HG03460 (cell line): ENCODE results near the gene CNTN2.

ENCODE experiments used
- ATAC-seq: cut with Tn5 transposase; IDR thresholded peaks from one replicate; pipeline ENCODE4 v1.9.1; 2021; ENCODE audit not compliant: unreplicated experiment

Gene CNTN2

DNA sequence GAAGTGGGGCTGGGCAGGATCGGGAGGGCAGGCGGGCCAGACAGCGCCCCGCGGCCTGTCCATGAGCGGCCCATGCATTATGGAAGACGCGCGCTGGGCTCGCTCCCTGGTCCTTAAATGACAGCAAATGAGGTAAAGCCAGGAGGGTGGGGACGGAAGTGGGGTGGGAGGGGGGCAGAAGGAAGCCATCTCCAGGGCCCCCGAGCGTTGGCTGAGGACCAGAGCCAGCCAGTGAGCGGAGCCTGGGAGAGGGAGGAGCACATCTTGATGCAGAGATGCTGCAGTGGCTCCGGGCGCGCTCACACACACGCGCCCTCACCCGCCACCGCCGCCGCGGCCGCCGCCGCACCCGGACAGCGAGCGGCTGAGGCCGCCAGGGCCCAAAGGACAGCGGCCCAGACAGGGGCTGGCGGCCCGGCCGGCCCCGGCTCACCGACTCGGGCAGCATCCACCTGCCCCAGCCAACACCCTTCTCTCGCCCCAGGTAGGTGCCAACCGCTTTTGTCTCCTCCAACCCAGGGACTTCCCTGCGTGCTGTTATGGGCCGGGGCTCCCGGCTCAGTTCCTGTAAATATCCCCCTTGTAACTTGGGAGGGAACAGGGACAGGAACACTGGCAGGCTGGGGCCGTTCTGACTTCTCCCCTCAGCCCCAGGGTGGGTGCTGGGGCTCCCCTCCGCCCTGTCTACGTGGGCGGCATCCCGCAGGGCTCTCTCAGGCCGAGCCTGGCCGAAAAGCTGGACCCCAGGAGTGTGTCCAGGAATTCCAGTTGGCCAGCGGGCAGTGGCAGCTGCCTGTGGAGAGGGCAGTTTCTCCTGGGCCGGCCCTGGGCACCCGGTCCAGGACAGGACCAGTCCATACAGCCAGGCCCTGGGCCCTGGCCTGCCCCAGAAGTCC, at the start of gene CNTN2:
Gene CNTN2 (plus strand): TSS at position 302 of the 896 bp plus-strand sequence. CDS start 9,974 bp downstream, outside the sequence.
- ATAC-seq, result no peak

DNA sequence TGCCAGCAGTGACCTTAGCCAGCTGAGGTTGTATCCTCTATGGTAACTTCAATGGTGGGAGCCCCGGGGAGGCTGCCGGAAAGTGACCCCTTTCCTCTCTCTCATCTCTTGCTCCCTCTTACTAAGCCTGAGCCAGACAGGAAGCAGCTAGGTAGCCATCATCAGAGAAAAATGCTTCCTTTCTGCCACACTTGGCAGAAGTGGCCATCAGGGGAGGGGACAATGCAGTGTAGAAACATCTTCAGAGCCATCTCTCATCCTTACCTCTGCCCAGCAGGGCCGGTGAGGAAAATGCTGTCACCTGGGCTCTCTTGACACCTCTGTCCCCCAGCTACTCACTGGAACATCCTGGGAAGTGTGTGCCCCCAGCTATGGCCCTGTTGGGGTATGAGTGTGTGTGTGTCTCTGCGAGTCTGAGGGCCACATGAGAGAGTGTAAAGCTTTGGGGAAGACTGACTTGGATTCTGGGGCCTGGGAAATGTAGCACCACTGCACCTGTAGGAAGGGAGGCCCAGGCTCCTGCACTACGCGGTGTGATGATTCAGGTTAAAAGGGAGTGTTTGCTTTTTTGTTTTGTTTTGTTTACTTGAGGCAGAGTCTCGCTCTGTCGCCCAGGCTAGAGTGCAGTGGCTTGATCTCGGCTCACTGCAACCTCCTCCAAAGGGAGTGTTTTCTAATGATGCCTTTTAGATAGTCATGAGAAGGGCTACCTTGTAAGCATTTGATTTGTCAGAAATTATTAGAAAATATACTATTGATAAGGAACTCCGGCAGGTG, 48.7 kb upstream of the CNTN2 start:
- no peak for ATAC-seq

- ATAC-seq, result no peak
These were observed 46.0 kb upstream of the CNTN2 start for GRCh38 chr1:204996981-204997380.

DNA sequence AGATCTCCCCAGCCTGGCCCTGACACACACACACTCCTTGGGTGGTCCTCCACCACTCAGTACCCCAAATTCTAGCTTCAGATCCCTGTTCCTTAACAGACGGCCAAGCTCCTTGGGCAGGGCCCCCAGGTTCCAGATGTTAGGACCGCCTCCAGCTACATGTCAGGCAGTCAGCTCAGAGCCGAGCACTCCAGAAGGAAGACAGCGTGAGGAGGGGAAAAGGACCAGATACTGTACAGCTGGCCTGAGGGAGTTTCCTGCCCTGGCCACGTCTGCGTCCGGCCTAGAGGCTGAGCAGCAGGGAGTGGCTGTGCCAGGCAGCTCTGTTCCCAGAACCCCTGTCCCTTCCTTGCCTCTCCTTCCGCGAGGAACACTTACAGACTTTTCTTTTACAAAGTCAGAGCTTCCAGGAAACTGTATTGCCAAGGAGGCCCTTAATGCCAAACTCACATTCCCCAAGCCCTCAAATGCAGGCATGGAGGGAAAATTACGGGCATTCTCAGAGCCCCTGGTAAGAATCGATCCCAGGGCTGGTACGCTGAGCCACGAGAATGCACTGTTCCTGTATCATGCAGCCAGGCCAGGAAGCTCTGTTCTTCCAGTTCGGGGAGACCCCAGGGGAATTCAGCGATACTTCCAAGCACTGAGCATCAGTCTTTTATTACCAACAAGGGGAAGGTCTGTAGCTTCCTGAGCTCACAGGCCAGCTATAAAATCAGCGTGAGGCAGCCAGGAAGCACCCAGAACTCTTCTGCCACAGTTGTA, 45.2 kb upstream of the CNTN2 start:
- no peak for ATAC-seq

DNA sequence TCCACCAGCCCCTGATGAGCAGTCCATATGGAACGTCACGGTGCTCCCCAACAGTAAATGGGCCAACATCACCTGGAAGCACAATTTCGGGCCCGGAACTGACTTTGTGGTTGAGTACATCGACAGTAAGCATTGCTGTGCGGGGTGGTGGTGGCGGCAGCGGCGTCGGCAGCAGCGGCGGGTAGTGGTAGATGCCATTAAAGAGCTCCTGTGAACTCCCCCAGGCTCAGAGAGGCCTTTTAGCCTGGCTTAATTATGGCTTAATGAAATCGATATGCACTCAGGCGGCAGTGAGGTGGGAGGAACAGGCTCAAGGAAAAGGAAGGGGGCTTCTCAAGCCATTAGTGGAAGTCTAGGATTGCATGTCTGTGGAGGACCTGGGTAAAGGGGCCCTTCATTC, 41.9 kb upstream of the CNTN2 start:
- ATAC-seq, result no peak

DNA sequence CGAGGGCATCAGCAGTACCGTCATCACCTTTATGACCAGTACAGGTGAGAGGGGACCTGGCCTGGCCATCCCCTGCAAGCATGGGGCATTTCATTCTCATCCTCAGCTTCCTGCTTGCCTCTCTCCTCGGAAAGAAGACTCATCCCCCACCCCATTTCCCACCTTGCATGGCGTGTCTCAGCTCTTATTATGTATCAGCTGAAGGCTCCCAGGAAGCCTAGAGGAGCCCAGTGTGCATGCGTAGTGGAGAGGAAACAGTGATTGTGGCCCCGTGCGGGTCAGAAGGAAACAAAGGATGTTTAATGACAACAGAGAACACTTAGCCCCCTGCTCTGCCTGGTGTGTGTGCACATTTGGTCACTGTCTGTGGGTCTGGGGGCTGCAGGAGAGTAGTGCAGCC, 40.3 kb upstream of the CNTN2 start:
- no peak for ATAC-seq

DNA sequence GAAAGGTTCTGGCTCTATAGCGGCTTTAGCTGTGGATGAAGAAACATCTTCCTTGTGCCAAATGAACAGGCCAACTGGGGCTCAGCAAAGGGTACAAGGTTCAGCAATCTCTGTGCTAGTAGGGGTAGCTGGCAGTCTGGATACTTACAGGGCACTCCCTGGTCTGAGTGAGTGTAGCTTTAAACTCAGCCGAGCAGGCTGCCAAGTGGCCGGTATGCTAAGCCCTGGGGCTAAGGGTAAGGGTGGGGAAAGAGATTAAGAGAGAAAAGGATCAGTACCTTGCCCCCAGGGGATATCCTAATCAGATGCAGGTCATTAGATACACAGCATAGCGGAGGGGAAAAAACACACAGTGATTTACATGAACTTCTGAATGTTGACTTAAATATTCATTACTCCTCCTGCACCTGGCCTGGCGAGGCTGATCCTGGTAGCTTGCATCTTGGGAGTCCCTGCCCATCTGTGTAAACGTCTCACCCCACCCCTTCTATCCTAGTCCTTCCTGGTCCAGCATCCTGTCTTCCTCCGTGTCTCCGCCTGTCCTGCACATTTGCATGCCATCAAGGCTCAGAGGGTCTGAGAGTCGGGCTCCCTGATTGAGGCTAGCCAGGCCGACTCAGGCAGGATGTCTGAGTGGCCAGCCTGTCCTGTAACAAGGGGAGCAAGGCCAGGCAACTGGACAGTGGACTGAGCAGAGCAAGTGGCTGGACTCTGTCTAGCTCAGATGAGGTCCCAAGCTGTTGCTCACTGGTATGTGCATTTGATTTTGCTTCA, 39.5 kb upstream of the CNTN2 start:
- ATAC-seq, result no peak

DNA sequence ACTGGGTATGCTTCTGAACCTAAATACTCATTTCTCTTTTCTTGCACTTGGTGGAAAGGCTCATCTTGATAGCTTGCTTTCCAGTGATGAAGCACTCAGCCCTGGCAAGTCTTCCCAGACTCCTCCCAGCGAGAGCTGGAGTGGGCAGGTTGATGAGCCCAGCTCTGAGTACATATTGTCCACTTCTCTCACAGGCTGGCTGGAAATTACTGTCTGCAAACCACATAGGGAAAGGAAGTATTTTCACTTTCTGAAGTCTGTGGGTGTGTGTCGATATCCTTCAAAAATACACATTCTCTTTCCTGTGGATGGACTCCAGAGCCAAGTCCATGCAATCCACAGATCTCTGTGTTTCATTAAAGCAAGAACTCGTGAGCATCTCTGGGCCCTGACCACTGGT, 38.7 kb upstream of the CNTN2 start:
- ATAC-seq, result no peak

DNA sequence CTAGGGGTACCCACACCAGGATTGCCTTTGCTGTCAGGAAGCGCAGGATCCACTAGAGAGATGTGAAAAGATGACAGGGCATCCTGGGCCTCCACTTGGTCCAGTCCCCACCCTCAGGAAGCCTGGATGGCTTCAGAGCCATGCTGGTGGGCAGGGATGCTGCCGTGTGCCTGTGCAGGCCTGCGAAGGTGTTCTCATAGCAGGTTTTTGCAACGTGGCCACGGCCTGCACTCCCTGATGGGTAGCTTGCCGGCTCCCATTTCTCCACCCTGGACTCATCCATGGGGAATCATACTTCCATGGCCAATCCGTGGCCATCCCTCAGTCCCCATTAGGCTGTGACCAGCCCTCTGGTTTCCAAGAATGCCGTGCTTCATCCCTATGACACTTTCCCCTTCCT, 34.1 kb upstream of the CNTN2 start:
- ATAC-seq, result no peak

GRCh38 chr1:205009670-205010069, 33.3 kb upstream of the CNTN2 start:
- no peak for ATAC-seq

DNA sequence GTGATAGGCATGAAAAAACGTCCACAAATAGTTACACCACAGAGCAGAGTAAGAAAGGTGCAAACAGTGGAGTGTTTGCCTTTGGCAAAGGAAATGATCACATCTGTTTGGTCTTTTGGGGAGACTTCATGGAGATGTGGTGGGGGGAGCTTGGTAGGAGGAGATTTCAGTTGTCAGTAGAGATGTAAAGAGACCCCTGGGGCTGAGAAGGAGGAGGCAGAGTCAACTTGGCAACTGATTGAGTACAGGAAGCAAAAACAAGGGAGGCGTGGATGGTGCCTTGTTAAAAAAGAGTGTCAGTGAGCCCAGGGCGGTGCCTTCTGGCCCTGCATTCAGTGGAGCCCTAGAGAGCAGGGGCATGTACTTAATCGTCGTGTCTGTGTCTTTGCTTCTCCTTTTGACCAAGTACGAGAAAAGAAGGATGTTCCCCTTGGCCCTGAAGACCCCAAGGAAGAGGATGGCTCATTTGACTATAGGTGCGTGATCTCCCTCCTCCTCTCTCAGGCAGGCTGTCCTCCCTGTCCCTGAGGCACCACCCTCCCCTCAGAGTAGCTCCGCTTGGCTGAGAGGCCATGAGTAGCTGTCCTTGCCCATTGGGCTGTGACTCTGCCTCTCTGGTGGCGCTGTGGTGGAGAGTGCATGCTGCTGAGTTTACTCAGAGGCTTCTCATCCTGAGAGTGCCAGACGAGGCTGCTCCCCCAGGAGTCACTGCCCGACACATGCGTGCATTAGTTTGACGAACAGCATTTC, 30.4 kb upstream of the CNTN2 start:
- no peak for ATAC-seq

- no peak for ATAC-seq
These were observed 29.2 kb upstream of the CNTN2 start for GRCh38 chr1:205013683-205014367.

DNA sequence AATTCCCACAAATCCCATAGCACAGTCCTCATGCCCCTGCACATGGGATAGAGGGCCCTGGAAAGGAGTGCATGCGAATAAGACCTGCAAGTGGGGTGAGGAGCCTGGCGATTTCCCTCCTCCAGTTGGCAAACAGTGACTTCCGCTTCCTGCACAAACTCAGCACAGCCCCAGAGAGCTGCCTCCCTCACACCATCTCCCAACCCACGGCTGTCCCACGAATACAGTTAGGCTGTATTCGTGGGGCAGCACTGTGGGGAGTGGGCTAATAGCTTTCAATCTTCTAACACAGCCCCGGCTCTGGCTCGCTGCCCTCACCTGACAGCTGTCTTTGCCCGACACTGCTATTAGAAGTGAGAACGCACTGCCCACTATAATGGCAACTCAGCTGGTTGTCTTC, 28.2 kb upstream of the CNTN2 start:
- ATAC-seq, result no peak

- no peak for ATAC-seq
These were observed 27.8 kb upstream of the CNTN2 start for GRCh38 chr1:205015241-205015640.

DNA sequence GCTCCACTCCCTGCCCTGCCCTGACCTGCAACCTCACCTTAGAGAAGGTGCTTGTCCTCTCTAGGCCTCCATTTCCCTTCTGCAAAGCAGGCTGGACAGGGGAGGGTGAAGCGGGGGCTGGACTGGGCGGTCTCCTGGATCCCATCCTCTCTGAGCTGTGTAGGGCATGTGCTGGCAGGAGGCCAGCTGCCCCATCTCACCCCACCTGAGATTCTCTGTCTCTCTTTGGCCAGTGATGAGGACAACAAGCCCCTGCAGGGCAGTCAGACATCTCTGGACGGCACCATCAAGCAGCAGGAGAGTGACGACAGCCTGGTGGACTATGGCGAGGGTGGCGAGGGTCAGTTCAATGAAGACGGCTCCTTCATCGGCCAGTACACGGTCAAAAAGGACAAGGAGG, 26.9 kb upstream of the CNTN2 start:
- no peak for ATAC-seq

DNA sequence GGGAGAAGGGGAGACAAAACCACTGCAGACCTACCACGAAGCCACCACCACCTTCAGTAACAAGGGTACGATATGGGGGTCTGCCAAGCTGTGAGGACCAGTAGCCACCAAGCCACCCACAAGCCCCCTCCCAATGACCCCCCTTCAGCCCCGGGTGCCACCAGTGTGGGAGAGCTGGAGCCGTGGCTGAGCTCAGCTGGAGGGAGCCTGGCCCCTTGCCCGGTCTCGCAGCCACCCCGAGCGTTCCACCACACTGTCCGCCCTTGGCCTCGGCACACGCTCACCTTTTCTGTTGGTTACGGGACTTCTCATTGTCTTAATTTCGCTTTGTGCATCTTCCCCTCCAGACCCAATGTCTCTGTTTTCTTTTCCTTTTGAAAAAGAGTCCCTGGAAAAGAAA, 26.4 kb upstream of the CNTN2 start:
- no peak for ATAC-seq

GRCh38 chr1:205017001-205017400, 26.0 kb upstream of the CNTN2 start:
- ATAC-seq, result no peak

DNA sequence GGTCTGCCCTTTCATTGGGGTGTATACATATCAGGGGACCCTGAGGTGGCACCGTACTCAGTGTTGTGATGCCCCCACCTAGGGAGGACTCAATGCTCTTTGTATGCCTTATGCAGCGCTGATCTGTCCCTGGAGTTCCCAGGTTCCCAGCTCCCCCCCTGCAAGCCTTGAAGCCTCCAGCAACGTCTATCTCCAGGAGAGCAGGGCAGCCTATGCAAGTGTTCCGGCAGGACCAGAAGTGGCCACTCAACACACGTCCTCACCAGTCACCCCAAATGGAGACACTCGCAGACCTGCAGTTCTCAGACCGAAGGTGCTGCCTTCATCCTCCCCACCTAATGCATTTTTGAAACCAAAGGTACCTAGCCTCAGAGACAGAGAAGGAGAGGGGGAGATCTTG, 25.2 kb upstream of the CNTN2 start:
- no peak for ATAC-seq

- ATAC-seq, result no peak
These were observed 24.6 kb upstream of the CNTN2 start for GRCh38 chr1:205018381-205018780.
